Lower lobe of right lung (tissue), 2 donors: Measurements from ENCODE around the gene CLUH. TPM values are rescaled to one million over a fixed set of nuclear protein-coding genes. Genes with fewer than 3 reads are reported as not detected.

Source experiments
- ATAC-seq, 2 donors: fragments of 200-7000 bp; cut with Tn5 transposase; one replicate each; pipeline ENCODE4 v1.9.1; 2020 to 2022; ENCODE audit warnings: mild to moderate bottlenecking in 2 of 2, moderate library complexity in 2 of 2
- DNase-seq: peaks from one replicate; pipeline ENCODE4 v3.0.0-alpha.2; 2020
- H3K27ac ChIP-seq: fragments of 200-600 bp; one replicate; pipeline ENCODE4 v1.8.0; 2022
- H3K27me3 ChIP-seq: fragments of 200-600 bp; one replicate; pipeline ENCODE4 v1.8.0; 2022; ENCODE audit warnings: low read depth
- H3K36me3 ChIP-seq: fragments of 200-600 bp; one replicate; pipeline ENCODE4 v1.8.0; 2022; ENCODE audit warnings: mild to moderate bottlenecking
- H3K4me1 ChIP-seq: fragments of 200-600 bp; one replicate; pipeline ENCODE4 v1.8.0; 2022
- H3K4me3 ChIP-seq: fragments of 200-600 bp; one replicate; pipeline ENCODE4 v1.8.0; 2022; ENCODE audit warnings: mild to moderate bottlenecking
- H3K9me3 ChIP-seq: fragments of 200-600 bp; one replicate; pipeline ENCODE4 v1.8.0; 2022
- CTCF ChIP-seq: fragments of 200-600 bp; IDR thresholded peaks from one replicate; pipeline ENCODE4 v1.8.0; 2022; ENCODE audit warnings: antibody characterized with exemption, mild to moderate bottlenecking
- intact Hi-C: fragments of 100-400 bp; cut with DNase I; formaldehyde crosslinking; loops from one replicate; pipeline ENCODE4 v1.11.0; 2022
- total RNA-seq: library from RNA; stranded (reverse); fragmentation: NEBNext Ultra II Directional; extraction: Animal tissue kit (Norgen Biotek cat#: 25700); gene quantifications from one replicate; pipeline ENCODE4 v1.2.1, GENCODE V29; 2021
- donor health status: DM: no; HTN: yes; CAD: no; lungs with severe emphysema.

CLUH gene
- total RNA-seq, 1 donor from 2014 or later: 48.8 TPM

GRCh38 chr17:2705888-2706795 lies 5.4 kb downstream of the CLUH start:
- Histone ChIP-seq H3K4me3 (no peak overlapping the region), H3K27ac (no peak overlapping the region), H3K36me3 (peaks cover 34% of the 10 kb centered on the region), H3K4me1 (peaks cover 40% of the 10 kb centered on the region), H3K9me3 (no peaks in the 10 kb centered on the region), H3K27me3 (no peaks in the 10 kb centered on the region)
- intact Hi-C loops: no loop called here
- ATAC-seq (no peak), DNase-seq (peak; percentile 45)
- no peak for TF ChIP-seq CTCF

GRCh38 chr17:2705263-2705662 lies 6.3 kb downstream of the CLUH start:
- no peaks in the 10 kb centered on the region for H3K27me3 ChIP-seq
- no peak for TF ChIP-seq CTCF
- peaks cover 42% of the 10 kb centered on the region for H3K36me3 ChIP-seq
- intact Hi-C loops: no loop called here
- H3K9me3 ChIP-seq: no peaks in the 10 kb centered on the region
- peak; percentile 41 for DNase-seq
- H3K4me1 ChIP-seq: peaks cover 33% of the 10 kb centered on the region
- H3K27ac ChIP-seq: no peak overlapping the region
- no peak overlapping the region for H3K4me3 ChIP-seq
- no peak for ATAC-seq

- H3K27ac ChIP-seq: no peak overlapping the region
- ATAC-seq (no peak), DNase-seq (peak; percentile 28)
- intact Hi-C loops: no loop called here
- no peaks in the 10 kb centered on the region for H3K9me3 ChIP-seq
- no peak for TF ChIP-seq CTCF
- H3K27me3 ChIP-seq: no peaks in the 10 kb centered on the region
- no peak overlapping the region for H3K4me3 ChIP-seq
- peaks cover 46% of the 10 kb centered on the region for H3K36me3 ChIP-seq
- H3K4me1 ChIP-seq: peaks cover 29% of the 10 kb centered on the region
These were observed 6.7 kb downstream of the CLUH start for GRCh38 chr17:2704890-2705248.

- no peaks in the 10 kb centered on the region for H3K27me3 ChIP-seq
- no peak overlapping the region for H3K4me3 ChIP-seq
- no peak for TF ChIP-seq CTCF
- H3K9me3 ChIP-seq: no peaks in the 10 kb centered on the region
- peak; percentile 45 for DNase-seq
- H3K27ac ChIP-seq: no peak overlapping the region
- H3K36me3 ChIP-seq: peaks cover 52% of the 10 kb centered on the region
- peaks cover 23% of the 10 kb centered on the region for H3K4me1 ChIP-seq
- ATAC-seq: no peak
- intact Hi-C loops: no loop called here
These were observed 7.3 kb downstream of the CLUH start for GRCh38 chr17:2704031-2704889.

GRCh38 chr17:2703606-2704005 lies 8.0 kb downstream of the CLUH start:
- H3K4me3 ChIP-seq: no peak overlapping the region
- peaks cover 16% of the 10 kb centered on the region for H3K4me1 ChIP-seq
- intact Hi-C loops: no loop called here
- H3K36me3 ChIP-seq: peaks cover 59% of the 10 kb centered on the region
- H3K27ac ChIP-seq: no peak overlapping the region
- DNase-seq (peak; percentile 34), ATAC-seq (no peak)
- TF ChIP-seq CTCF: no peak
- H3K27me3 ChIP-seq: no peaks in the 10 kb centered on the region
- no peaks in the 10 kb centered on the region for H3K9me3 ChIP-seq
